Astrocyte (in vitro differentiated cells and primary cell): ENCODE data around the gene IL17C.

Experiments used
- CTCF ChIP-seq: IDR thresholded peaks from 2 replicates; pipeline ENCODE4 v1.5.1; 2011; ENCODE audit warnings: low read depth, mild to moderate bottlenecking, inconsistent platforms, low read length, moderate library complexity; ENCODE audit not compliant: insufficient read depth
- EZH2 ChIP-seq: IDR thresholded peaks from 2 replicates; pipeline ENCODE4 v1.6.1; 2012; ENCODE audit warnings: mild to moderate bottlenecking, low read length, inconsistent platforms; ENCODE audit not compliant: insufficient read depth

GRCh38 chr16:88655053-88655732, 16.8 kb downstream of the IL17C start:
- TF ChIP-seq CTCF (no peak), EZH2 (no peak)
